ENCODE measurements around the gene UBTF. TPM values are rescaled to one million over a fixed set of nuclear protein-coding genes. Genes with fewer than 3 reads are reported as not detected.

Gene UBTF, protein sequence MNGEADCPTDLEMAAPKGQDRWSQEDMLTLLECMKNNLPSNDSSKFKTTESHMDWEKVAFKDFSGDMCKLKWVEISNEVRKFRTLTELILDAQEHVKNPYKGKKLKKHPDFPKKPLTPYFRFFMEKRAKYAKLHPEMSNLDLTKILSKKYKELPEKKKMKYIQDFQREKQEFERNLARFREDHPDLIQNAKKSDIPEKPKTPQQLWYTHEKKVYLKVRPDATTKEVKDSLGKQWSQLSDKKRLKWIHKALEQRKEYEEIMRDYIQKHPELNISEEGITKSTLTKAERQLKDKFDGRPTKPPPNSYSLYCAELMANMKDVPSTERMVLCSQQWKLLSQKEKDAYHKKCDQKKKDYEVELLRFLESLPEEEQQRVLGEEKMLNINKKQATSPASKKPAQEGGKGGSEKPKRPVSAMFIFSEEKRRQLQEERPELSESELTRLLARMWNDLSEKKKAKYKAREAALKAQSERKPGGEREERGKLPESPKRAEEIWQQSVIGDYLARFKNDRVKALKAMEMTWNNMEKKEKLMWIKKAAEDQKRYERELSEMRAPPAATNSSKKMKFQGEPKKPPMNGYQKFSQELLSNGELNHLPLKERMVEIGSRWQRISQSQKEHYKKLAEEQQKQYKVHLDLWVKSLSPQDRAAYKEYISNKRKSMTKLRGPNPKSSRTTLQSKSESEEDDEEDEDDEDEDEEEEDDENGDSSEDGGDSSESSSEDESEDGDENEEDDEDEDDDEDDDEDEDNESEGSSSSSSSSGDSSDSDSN
- total RNA-seq (ENCODE audit: low replicate concordance): 85.7 and 101 TPM in 2 replicates
- long read RNA-seq, full-length matches to known transcripts: 1 of 10 reads
- long read RNA-seq, partial matches to known transcripts: 6 of 10 reads
- long read RNA-seq, other reads (novel, unspliced or antisense): 3 of 10 reads

DNA sequence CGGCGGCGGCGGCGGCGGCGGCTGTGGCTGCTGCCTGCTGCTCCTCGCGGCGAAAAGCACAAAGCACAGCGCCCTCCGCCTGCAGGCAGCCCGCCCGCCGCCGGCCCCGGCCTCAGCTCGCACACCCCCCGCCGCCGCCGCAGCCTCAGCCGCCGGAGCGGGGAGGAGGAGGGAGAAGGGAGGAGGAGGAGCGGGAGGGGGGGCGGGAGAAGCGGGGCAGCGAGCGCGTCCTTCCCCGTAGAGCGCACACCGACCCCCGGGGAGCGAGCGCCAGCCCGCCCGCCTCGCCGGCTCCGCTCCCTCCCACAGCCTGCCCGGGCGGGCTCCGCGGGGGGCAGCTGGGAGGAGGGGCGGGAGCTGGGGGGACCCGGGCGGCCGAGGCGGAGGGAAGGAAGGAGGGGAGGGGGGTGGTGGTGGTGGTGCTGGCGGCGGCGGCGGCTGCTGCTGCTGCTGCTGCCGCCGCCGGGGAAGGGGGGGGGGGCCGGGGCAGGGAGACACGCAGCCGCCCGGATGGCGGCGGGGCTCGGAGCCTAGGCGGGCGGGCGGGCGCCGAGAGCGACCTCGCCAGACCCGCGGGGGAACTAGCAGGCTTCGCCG lies at the start of gene UBTF:
Gene UBTF, minus strand, starts transcription at position 60 of the 597 bp plus-strand sequence. CDS start 1,446 bp downstream, outside the sequence.
- H3K9me3 Mint-ChIP-seq: no peaks in the 10 kb centered on the region
- H3K36me3 Mint-ChIP-seq: peaks cover 10% of the 10 kb centered on the region
- DNase-seq (ENCODE audit: extremely low spot score, unreplicated experiment): no peak
- peak within 1 kb of the TSS; percentile 89 for H3K27ac Mint-ChIP-seq
- peak within 1 kb of the TSS; percentile 92 for H3K4me3 Mint-ChIP-seq
- peaks cover 4% of the 10 kb centered on the region for H3K27me3 Mint-ChIP-seq
- TF ChIP-seq, protein P1, sequence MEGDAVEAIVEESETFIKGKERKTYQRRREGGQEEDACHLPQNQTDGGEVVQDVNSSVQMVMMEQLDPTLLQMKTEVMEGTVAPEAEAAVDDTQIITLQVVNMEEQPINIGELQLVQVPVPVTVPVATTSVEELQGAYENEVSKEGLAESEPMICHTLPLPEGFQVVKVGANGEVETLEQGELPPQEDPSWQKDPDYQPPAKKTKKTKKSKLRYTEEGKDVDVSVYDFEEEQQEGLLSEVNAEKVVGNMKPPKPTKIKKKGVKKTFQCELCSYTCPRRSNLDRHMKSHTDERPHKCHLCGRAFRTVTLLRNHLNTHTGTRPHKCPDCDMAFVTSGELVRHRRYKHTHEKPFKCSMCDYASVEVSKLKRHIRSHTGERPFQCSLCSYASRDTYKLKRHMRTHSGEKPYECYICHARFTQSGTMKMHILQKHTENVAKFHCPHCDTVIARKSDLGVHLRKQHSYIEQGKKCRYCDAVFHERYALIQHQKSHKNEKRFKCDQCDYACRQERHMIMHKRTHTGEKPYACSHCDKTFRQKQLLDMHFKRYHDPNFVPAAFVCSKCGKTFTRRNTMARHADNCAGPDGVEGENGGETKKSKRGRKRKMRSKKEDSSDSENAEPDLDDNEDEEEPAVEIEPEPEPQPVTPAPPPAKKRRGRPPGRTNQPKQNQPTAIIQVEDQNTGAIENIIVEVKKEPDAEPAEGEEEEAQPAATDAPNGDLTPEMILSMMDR (conservative IDR thresholded peaks at IDR 0.05): no peak
- peaks cover 23% of the 10 kb centered on the region for H3K4me1 Mint-ChIP-seq (ENCODE audit: unreplicated experiment)

DNA sequence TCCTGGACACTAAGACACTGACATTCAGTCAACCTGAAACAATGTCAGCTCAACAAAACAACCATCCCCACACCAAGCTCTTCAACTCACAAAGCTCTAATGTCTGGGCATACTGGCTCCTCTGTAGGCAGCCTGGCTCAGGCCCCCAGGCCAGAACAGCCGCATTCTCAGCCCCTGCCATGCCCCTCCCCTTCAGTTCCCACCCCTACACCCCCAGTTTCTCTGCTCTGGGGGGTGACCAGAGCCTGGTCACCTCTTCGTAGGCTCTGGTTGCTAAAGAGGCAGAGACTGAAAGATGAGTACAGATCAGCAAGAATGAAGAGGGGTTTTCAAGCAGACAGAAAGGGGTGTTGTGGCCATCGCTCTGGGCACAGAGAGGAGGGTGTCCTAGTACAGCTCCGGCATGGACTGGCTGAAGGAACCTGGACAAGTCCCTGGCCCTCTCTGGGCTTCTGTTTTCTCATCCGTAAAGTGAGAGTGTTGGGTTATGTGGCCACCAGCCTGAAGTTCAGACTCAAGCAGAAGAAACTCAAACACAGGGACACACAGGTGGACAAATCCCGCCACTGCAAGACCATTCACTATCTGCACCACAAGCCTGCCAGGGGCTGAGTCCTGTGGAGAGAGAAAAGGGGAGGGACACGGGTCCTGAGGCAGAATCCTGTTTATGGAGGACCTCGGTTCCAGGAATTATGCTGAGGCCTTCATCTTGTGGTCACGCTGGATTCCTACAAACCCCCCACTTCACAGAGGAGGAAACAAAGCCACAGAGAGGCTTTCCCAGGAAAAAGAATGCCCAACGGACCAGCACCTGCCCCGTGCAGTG lies 49.4 kb upstream of the UBTF start:
- no peaks in the 10 kb centered on the region for H3K9me3 Mint-ChIP-seq
- TF ChIP-seq, protein P1 (conservative IDR thresholded peaks at IDR 0.05): no peak
- H3K4me3 Mint-ChIP-seq: no peak overlapping the region
- H3K4me1 Mint-ChIP-seq (ENCODE audit: unreplicated experiment): peaks cover 5% of the 10 kb centered on the region
- no peak for DNase-seq (ENCODE audit: extremely low spot score, unreplicated experiment)
- H3K36me3 Mint-ChIP-seq: no peaks in the 10 kb centered on the region
- H3K27me3 Mint-ChIP-seq: peaks cover 23% of the 10 kb centered on the region
- no peak overlapping the region for H3K27ac Mint-ChIP-seq

DNA sequence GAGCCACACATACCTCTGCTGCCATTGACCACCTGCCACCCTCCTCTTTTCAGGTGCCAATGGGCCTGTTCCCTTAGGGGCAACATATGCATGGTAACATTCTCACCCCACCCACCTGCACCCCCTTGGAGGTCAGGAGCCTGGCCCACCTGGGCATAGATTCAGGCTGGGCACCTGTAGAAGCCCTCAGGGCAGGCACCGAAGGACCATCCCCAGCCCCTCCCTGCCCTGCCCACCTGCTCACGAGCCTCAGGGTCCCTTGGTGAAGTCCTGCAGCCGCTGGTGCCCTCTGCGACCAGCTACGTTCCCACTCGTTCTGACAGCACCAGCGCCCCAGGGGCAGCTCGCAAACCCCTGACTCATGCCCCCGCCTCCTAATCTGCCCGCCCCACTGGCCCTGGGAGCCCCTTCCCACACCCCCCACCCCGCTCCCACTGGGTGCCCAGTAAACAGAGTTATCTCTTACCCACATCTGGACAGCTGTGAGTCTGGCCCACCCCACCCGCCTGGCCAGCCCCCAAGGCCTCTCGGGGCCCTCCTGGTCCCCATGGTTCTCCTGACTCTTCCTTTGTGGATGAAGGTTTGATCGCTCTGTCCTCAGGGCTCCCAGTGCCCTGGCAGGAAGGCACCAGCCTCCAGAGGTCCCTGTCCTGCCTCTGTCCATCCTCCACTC lies 48.5 kb upstream of the UBTF start, which contains the start of gene SLC4A1:
Gene SLC4A1, minus strand, starts transcription at position 318 of the 673 bp plus-strand sequence. CDS start 5,269 bp downstream, outside the sequence.
- DNase-seq (ENCODE audit: extremely low spot score, unreplicated experiment): no peak
- peaks cover 5% of the 10 kb centered on the region for H3K4me1 Mint-ChIP-seq (ENCODE audit: unreplicated experiment)
- TF ChIP-seq, protein P1 (conservative IDR thresholded peaks at IDR 0.05): no peak
- H3K4me3 Mint-ChIP-seq: no peak within 1 kb of the TSS
- H3K27ac Mint-ChIP-seq: no peak within 1 kb of the TSS
- no peaks in the 10 kb centered on the region for H3K9me3 Mint-ChIP-seq
- peaks cover 32% of the 10 kb centered on the region for H3K27me3 Mint-ChIP-seq
- no peaks in the 10 kb centered on the region for H3K36me3 Mint-ChIP-seq

DNA sequence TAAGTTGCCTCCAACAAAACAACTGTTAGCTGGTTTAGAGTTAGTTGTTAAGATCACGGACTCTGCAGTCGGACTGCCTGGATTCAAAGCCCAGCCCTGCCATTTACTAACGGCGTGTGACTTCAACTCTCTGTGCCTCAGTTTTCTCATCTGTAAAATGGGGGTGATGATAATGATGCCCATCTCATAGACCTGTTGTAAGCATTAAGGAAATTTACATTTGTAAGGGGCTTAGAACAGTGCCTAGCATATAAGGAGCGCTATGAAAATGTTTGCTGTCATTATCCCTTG lies 47.6 kb upstream of the UBTF start:
- TF ChIP-seq, protein P1 (conservative IDR thresholded peaks at IDR 0.05): no peak
- peaks cover 31% of the 10 kb centered on the region for H3K27me3 Mint-ChIP-seq
- H3K4me1 Mint-ChIP-seq (ENCODE audit: unreplicated experiment): peaks cover 5% of the 10 kb centered on the region
- no peak overlapping the region for H3K4me3 Mint-ChIP-seq
- DNase-seq (ENCODE audit: extremely low spot score, unreplicated experiment): no peak
- no peaks in the 10 kb centered on the region for H3K36me3 Mint-ChIP-seq
- H3K27ac Mint-ChIP-seq: no peak overlapping the region
- H3K9me3 Mint-ChIP-seq: no peaks in the 10 kb centered on the region

Measured in type B pancreatic cell (in vitro differentiated cells).